SU-DHL-6 (cell line): ENCODE measurements around the gene SLC35C1.

Source experiments
- EZH2phosphoT487 ChIP-seq: fragments of 200-600 bp; sonication (generic), shearing (Covaris generic); conservative IDR thresholded peaks from 2 replicates; pipeline ENCODE4 v1.6.1; 2018; ENCODE audit warnings: mild to moderate bottlenecking, antibody characterized with exemption, low read length, moderate library complexity, mixed read lengths
- TF ChIP-seq, protein P1 (sequence below): fragments of 200-600 bp; sonication (generic); IDR thresholded peaks from one replicate; pipeline ENCODE4 v1.5.1; 2017; ENCODE audit warnings: antibody characterized with exemption, mild to moderate bottlenecking, low read length, moderate library complexity; ENCODE audit not compliant: insufficient read depth, poor library complexity, severe bottlenecking

DNA sequence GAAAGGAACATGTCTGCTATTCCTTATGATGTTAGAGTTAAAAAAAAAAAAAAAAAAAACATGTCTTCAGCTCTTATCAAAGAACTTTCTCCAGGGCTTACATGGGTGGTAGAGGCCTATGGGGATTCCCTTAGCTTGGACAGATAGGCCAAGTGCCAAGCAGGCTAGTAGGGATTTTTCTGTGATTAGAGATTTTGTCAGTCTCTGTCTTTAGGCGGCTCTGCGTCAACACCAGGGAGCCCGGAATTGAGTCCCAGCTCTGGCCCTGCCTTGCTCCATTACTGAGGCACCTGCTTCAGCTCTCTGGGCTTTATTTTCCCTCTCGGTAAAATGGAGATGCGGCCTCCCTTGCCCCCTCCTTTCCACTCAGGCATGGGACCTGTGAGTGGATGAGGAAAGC is 55.4 kb downstream of the SLC35C1 start:
- TF ChIP-seq, protein P1, sequence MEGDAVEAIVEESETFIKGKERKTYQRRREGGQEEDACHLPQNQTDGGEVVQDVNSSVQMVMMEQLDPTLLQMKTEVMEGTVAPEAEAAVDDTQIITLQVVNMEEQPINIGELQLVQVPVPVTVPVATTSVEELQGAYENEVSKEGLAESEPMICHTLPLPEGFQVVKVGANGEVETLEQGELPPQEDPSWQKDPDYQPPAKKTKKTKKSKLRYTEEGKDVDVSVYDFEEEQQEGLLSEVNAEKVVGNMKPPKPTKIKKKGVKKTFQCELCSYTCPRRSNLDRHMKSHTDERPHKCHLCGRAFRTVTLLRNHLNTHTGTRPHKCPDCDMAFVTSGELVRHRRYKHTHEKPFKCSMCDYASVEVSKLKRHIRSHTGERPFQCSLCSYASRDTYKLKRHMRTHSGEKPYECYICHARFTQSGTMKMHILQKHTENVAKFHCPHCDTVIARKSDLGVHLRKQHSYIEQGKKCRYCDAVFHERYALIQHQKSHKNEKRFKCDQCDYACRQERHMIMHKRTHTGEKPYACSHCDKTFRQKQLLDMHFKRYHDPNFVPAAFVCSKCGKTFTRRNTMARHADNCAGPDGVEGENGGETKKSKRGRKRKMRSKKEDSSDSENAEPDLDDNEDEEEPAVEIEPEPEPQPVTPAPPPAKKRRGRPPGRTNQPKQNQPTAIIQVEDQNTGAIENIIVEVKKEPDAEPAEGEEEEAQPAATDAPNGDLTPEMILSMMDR, result no peak
- TF ChIP-seq EZH2phosphoT487, result no peak
